HepG2 (cell line): Measurements from ENCODE around the gene NT5C3B. TPM values are rescaled to one million over a fixed set of nuclear protein-coding genes. Genes with fewer than 3 reads are reported as not detected.
A peak's percentile ranks its signal among the peaks of the same experiment; 100 is the strongest.

Experiments used
- ATRX ChIP-seq: sonication (generic); formaldehyde crosslinking; IDR thresholded peaks from 2 replicates; pipeline ENCODE4 v1.4.0; 2020; ENCODE audit warnings: missing genetic modification reagents, borderline replicate concordance
- BHLHE40 ChIP-seq: IDR thresholded peaks from 2 replicates; pipeline ENCODE4 v1.6.1; 2011; ENCODE audit warnings: low read length, improper control_type of control experiment
- HMGA1 ChIP-seq: sonication (generic); formaldehyde crosslinking; conservative IDR thresholded peaks from 2 replicates; pipeline ENCODE4 v1.4.0; 2020; ENCODE audit warnings: missing genetic modification reagents
- NFATC3 ChIP-seq: sonication (generic); formaldehyde crosslinking; IDR thresholded peaks from 2 replicates; pipeline ENCODE4 v1.5.1; 2020; ENCODE audit warnings: mild to moderate bottlenecking, missing genetic modification reagents
- RCOR2 ChIP-seq: IDR thresholded peaks from 2 replicates; pipeline ENCODE4 v1.6.1; 2016; ENCODE audit warnings: missing biosample characterization, missing genetic modification reagents
- SNAPC2 ChIP-seq: sonication (generic); formaldehyde crosslinking; IDR thresholded peaks from 2 replicates; pipeline ENCODE4 v1.8.1; 2022; ENCODE audit warnings: mild to moderate bottlenecking, missing genetic modification reagents
- ZFYVE20 ChIP-seq: sonication (generic); formaldehyde crosslinking; IDR thresholded peaks from 2 replicates; pipeline ENCODE4 v1.8.0; 2023; ENCODE audit warnings: low read depth, mild to moderate bottlenecking, moderate library complexity, missing genetic modification reagents, borderline replicate concordance
- ZNF33B ChIP-seq: sonication (generic); formaldehyde crosslinking; IDR thresholded peaks from 2 replicates; pipeline ENCODE4 v1.5.1; 2020; ENCODE audit warnings: mild to moderate bottlenecking, missing genetic modification reagents
- ZNF513 ChIP-seq: sonication (generic); formaldehyde crosslinking; conservative IDR thresholded peaks from 2 replicates; pipeline ENCODE4 v1.5.0; 2020; ENCODE audit warnings: missing genetic modification reagents
- ZNF558 ChIP-seq: sonication (generic); formaldehyde crosslinking; IDR thresholded peaks from 2 replicates; pipeline ENCODE4 v1.9.0; 2022; ENCODE audit warnings: mild to moderate bottlenecking, missing genetic modification reagents, borderline replicate concordance
- polyA plus RNA-seq, 8 experiments: library from polyadenylated mRNA; depleted of rRNA in 3 of 8; stranded (reverse) in 7 of 8; unstranded in 1 of 8; fragments of >200 nt; fragmentation: Illumina TruSeq in 4 of 8; extraction: Trizol in 4 of 8; gene quantifications; 2 replicates each; pipeline versions ENCODE4 v1.2.1 to v1.2.3, GENCODE V29; 2011 to 2016; ENCODE audit warnings: low read depth in 4 of 8, missing spikeins in 1 of 8, mixed read lengths in 1 of 8; ENCODE audit not compliant: insufficient read depth in 1 of 8
- total RNA-seq, 5 experiments: library from RNA; depleted of rRNA; stranded (reverse); fragments of >200 nt; fragmentation: Illumina TruSeq; extraction: Trizol; gene quantifications; 2 replicates each; pipeline ENCODE4 v1.2.3, GENCODE V29; 2016; ENCODE audit warnings: low read depth in 1 of 5
- TF ChIP-seq, protein P1 (sequence below): sonication (generic); formaldehyde crosslinking; IDR thresholded peaks from 2 replicates; pipeline ENCODE4 v1.9.0; 2021; ENCODE audit warnings: missing genetic modification reagents, mild to moderate bottlenecking, borderline replicate concordance
- TF ChIP-seq, protein P2 (sequence below): IDR thresholded peaks from 2 replicates; pipeline ENCODE4 v1.6.1; 2016; ENCODE audit warnings: mild to moderate bottlenecking, missing biosample characterization, missing genetic modification reagents
- TF ChIP-seq, protein P3 (sequence below): IDR thresholded peaks from 2 replicates; pipeline ENCODE4 v1.6.1; 2016; ENCODE audit warnings: missing compliant biosample characterization, missing genetic modification reagents, borderline replicate concordance
- TF ChIP-seq, protein P4 (sequence below): sonication (generic); formaldehyde crosslinking; IDR thresholded peaks from 2 replicates; pipeline ENCODE4 v1.4.0; 2020; ENCODE audit warnings: mild to moderate bottlenecking, missing genetic modification reagents
- TF ChIP-seq, protein P5 (sequence below): sonication (generic); formaldehyde crosslinking; IDR thresholded peaks from 2 replicates; pipeline ENCODE4 v1.4.0; 2020; ENCODE audit warnings: mild to moderate bottlenecking, missing genetic modification reagents
- TF ChIP-seq, protein P6 (sequence below): sonication (generic); formaldehyde crosslinking; conservative IDR thresholded peaks from 2 replicates; pipeline ENCODE4 v1.4.0; 2020; ENCODE audit warnings: missing genetic modification reagents

The NT5C3B gene
- total and polyA plus RNA-seq, 2 of the 13 experiments (the other 11 are each of a cell fraction or from before 2014, with no cell fraction given), result 104 to 126 TPM

- TF ChIP-seq, protein P1, sequence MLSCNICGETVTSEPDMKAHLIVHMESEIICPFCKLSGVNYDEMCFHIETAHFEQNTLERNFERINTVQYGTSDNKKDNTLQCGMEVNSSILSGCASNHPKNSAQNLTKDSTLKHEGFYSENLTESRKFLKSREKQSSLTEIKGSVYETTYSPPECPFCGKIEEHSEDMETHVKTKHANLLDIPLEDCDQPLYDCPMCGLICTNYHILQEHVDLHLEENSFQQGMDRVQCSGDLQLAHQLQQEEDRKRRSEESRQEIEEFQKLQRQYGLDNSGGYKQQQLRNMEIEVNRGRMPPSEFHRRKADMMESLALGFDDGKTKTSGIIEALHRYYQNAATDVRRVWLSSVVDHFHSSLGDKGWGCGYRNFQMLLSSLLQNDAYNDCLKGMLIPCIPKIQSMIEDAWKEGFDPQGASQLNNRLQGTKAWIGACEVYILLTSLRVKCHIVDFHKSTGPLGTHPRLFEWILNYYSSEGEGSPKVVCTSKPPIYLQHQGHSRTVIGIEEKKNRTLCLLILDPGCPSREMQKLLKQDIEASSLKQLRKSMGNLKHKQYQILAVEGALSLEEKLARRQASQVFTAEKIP, result no peak
- 0 out of 2 replicates have a peak, but pooled peaks have one; percentile 21 for TF ChIP-seq SNAPC2 (CRISPR knock-in tag)
- TF ChIP-seq NFATC3 (CRISPR knock-in tag), result no peak
- TF ChIP-seq HMGA1 (CRISPR knock-in tag), result no peak
- TF ChIP-seq ZNF558, result no peak
- TF ChIP-seq, protein P2, sequence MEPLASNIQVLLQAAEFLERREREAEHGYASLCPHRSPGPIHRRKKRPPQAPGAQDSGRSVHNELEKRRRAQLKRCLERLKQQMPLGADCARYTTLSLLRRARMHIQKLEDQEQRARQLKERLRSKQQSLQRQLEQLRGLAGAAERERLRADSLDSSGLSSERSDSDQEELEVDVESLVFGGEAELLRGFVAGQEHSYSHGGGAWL (CRISPR knock-in tag), result 0 out of 2 replicates have a peak, but pooled peaks have one; percentile 22
- no peak for TF ChIP-seq ATRX (CRISPR knock-in tag)
- no peak for TF ChIP-seq ZNF513 (CRISPR knock-in tag)
- TF ChIP-seq RCOR2, result 0 out of 2 replicates have a peak, but pooled peaks have one; percentile 14
- TF ChIP-seq, protein P3, sequence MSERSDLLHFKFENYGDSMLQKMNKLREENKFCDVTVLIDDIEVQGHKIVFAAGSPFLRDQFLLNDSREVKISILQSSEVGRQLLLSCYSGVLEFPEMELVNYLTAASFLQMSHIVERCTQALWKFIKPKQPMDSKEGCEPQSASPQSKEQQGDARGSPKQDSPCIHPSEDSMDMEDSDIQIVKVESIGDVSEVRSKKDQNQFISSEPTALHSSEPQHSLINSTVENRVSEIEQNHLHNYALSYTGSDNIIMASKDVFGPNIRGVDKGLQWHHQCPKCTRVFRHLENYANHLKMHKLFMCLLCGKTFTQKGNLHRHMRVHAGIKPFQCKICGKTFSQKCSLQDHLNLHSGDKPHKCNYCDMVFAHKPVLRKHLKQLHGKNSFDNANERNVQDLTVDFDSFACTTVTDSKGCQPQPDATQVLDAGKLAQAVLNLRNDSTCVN (CRISPR knock-in tag), result no peak
- TF ChIP-seq BHLHE40, result no peak
- no peak for TF ChIP-seq ZFYVE20
- TF ChIP-seq, protein P4, sequence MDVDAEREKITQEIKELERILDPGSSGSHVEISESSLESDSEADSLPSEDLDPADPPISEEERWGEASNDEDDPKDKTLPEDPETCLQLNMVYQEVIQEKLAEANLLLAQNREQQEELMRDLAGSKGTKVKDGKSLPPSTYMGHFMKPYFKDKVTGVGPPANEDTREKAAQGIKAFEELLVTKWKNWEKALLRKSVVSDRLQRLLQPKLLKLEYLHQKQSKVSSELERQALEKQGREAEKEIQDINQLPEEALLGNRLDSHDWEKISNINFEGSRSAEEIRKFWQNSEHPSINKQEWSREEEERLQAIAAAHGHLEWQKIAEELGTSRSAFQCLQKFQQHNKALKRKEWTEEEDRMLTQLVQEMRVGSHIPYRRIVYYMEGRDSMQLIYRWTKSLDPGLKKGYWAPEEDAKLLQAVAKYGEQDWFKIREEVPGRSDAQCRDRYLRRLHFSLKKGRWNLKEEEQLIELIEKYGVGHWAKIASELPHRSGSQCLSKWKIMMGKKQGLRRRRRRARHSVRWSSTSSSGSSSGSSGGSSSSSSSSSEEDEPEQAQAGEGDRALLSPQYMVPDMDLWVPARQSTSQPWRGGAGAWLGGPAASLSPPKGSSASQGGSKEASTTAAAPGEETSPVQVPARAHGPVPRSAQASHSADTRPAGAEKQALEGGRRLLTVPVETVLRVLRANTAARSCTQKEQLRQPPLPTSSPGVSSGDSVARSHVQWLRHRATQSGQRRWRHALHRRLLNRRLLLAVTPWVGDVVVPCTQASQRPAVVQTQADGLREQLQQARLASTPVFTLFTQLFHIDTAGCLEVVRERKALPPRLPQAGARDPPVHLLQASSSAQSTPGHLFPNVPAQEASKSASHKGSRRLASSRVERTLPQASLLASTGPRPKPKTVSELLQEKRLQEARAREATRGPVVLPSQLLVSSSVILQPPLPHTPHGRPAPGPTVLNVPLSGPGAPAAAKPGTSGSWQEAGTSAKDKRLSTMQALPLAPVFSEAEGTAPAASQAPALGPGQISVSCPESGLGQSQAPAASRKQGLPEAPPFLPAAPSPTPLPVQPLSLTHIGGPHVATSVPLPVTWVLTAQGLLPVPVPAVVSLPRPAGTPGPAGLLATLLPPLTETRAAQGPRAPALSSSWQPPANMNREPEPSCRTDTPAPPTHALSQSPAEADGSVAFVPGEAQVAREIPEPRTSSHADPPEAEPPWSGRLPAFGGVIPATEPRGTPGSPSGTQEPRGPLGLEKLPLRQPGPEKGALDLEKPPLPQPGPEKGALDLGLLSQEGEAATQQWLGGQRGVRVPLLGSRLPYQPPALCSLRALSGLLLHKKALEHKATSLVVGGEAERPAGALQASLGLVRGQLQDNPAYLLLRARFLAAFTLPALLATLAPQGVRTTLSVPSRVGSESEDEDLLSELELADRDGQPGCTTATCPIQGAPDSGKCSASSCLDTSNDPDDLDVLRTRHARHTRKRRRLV (CRISPR knock-in tag), result 0 out of 2 replicates have a peak, but pooled peaks have one; percentile 14
- TF ChIP-seq ZNF33B (CRISPR knock-in tag), result no peak
- TF ChIP-seq, protein P5, sequence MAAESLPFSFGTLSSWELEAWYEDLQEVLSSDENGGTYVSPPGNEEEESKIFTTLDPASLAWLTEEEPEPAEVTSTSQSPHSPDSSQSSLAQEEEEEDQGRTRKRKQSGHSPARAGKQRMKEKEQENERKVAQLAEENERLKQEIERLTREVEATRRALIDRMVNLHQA, result no peak
- TF ChIP-seq, protein P6, sequence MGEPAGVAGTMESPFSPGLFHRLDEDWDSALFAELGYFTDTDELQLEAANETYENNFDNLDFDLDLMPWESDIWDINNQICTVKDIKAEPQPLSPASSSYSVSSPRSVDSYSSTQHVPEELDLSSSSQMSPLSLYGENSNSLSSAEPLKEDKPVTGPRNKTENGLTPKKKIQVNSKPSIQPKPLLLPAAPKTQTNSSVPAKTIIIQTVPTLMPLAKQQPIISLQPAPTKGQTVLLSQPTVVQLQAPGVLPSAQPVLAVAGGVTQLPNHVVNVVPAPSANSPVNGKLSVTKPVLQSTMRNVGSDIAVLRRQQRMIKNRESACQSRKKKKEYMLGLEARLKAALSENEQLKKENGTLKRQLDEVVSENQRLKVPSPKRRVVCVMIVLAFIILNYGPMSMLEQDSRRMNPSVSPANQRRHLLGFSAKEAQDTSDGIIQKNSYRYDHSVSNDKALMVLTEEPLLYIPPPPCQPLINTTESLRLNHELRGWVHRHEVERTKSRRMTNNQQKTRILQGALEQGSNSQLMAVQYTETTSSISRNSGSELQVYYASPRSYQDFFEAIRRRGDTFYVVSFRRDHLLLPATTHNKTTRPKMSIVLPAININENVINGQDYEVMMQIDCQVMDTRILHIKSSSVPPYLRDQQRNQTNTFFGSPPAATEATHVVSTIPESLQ, result no peak
Observed at GRCh38 chr17:41836550-41837196, 641 bp upstream of the NT5C3B start (continued).
